ENCODE measurements around the gene DEFB110.

The DEFB110 gene

DNA sequence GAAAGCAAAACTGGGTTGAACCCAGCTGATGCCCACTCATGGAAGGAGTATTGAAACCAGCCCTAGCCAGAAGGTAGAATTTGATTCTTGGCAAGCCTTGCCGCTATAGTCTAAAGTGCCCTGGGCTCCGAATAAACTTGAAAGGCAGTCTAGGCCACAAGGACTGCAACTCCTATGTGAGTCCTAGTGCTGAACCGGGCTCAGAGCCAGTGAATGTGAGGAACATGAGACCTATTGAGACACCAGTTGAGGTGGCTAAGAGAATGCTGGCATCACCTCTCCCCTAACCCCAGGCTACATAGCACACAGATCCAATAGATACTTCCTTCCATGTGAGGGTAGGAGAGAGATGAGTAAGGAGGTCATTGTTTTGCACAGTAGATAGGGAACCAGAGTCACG is 3.5 kb upstream of the DEFB110 start:
- Histone ChIP-seq H3K18ac (ENCODE audit: low read length) (no peak overlapping the region), H3K79me2 (ENCODE audit: control insufficient read depth, insufficient read depth, low read length, poor library complexity) (no peaks in the 10 kb centered on the region), H4K91ac (ENCODE audit: low read depth, low read length) (no peak overlapping the region), H2AK5ac (ENCODE audit: low read length) (no peak overlapping the region), H3K9me3 (ENCODE audit: insufficient read depth, low read depth, low read length) (no peaks in the 10 kb centered on the region), H2BK5ac (ENCODE audit: low read depth, low read length, poor library complexity) (no peak overlapping the region), H3K4me2 (ENCODE audit: low read length) (no peak overlapping the region), H3K23ac (ENCODE audit: low read length) (no peak overlapping the region), H3K9ac (ENCODE audit: low read length) (no peak overlapping the region), H2BK120ac (ENCODE audit: insufficient read depth, low read length, poor library complexity) (no peak overlapping the region), H3K14ac (ENCODE audit: low read length) (no peak overlapping the region), H4K12ac (ENCODE audit: low read depth, low read length) (no peak overlapping the region), H3K27me3 (ENCODE audit: insufficient read depth, low read length) (no peaks in the 10 kb centered on the region), H3K27ac (ENCODE audit: low read depth, low read length) (no peak overlapping the region), H3K4ac (ENCODE audit: low read depth, low read length) (no peak overlapping the region), H2BK12ac (ENCODE audit: low read length) (no peak overlapping the region), H2AFZ (ENCODE audit: insufficient read depth, low read length, poor library complexity) (no peak overlapping the region), H3K36me3 (ENCODE audit: control insufficient read depth in 1 of 2, insufficient read depth in 2 of 2, low read length in 2 of 2) (no peaks in the 10 kb centered on the region), H3K79me1 (ENCODE audit: low read length) (no peaks in the 10 kb centered on the region), H4K8ac (ENCODE audit: low read depth, low read length) (no peak overlapping the region), H3K4me3 (ENCODE audit: low read depth, low read length) (no peak overlapping the region), H3K4me1 (ENCODE audit: control insufficient read depth in 1 of 2, insufficient read depth in 2 of 2, low read length in 2 of 2) (no peaks in the 10 kb centered on the region)
- no peak for DNase-seq
- WGBS (ENCODE audit: extremely low coverage, insufficient coverage, insufficient read length): no CpG with 5 or more reads among the region's 4 CpGs

GRCh38 chr6:50007819-50008218 is 14.0 kb downstream of the DEFB110 start:
- Histone ChIP-seq H3K4me3 (ENCODE audit: low read depth, low read length) (no peak overlapping the region), H3K27me3 (ENCODE audit: insufficient read depth, low read length) (no peaks in the 10 kb centered on the region), H3K4me1 (ENCODE audit: control insufficient read depth in 1 of 2, insufficient read depth in 2 of 2, low read length in 2 of 2) (no peaks in the 10 kb centered on the region), H3K27ac (ENCODE audit: low read depth, low read length) (no peak overlapping the region), H3K79me1 (ENCODE audit: low read length) (no peaks in the 10 kb centered on the region), H4K91ac (ENCODE audit: low read depth, low read length) (no peak overlapping the region), H3K79me2 (ENCODE audit: control insufficient read depth, insufficient read depth, low read length, poor library complexity) (no peaks in the 10 kb centered on the region), H2AK5ac (ENCODE audit: low read length) (no peak overlapping the region), H2BK120ac (ENCODE audit: insufficient read depth, low read length, poor library complexity) (no peak overlapping the region), H4K8ac (ENCODE audit: low read depth, low read length) (no peak overlapping the region), H3K4ac (ENCODE audit: low read depth, low read length) (no peak overlapping the region), H3K9ac (ENCODE audit: low read length) (no peak overlapping the region), H2BK12ac (ENCODE audit: low read length) (no peak overlapping the region), H3K23ac (ENCODE audit: low read length) (no peak overlapping the region), H2AFZ (ENCODE audit: insufficient read depth, low read length, poor library complexity) (no peak overlapping the region), H4K12ac (ENCODE audit: low read depth, low read length) (no peak overlapping the region), H3K4me2 (ENCODE audit: low read length) (no peak overlapping the region), H3K36me3 (ENCODE audit: control insufficient read depth in 1 of 2, insufficient read depth in 2 of 2, low read length in 2 of 2) (no peaks in the 10 kb centered on the region), H3K18ac (ENCODE audit: low read length) (no peak overlapping the region), H2BK5ac (ENCODE audit: low read depth, low read length, poor library complexity) (no peak overlapping the region), H3K9me3 (ENCODE audit: insufficient read depth, low read depth, low read length) (no peaks in the 10 kb centered on the region), H3K14ac (ENCODE audit: low read length) (no peak overlapping the region)
- DNase-seq: no peak
- no CpG with 5 or more reads among the region's 3 CpGs for WGBS (ENCODE audit: extremely low coverage, insufficient coverage, insufficient read length)

GRCh38 chr6:50003139-50003538 is 18.7 kb downstream of the DEFB110 start:
- H2AFZ ChIP-seq (ENCODE audit: insufficient read depth, low read length, poor library complexity): no peak overlapping the region
- no peaks in the 10 kb centered on the region for H3K79me2 ChIP-seq (ENCODE audit: control insufficient read depth, insufficient read depth, low read length, poor library complexity)
- H3K9me3 ChIP-seq (ENCODE audit: insufficient read depth, low read depth, low read length): no peaks in the 10 kb centered on the region
- H4K12ac ChIP-seq (ENCODE audit: low read depth, low read length): no peak overlapping the region
- H4K8ac ChIP-seq (ENCODE audit: low read depth, low read length): no peak overlapping the region
- H3K18ac ChIP-seq (ENCODE audit: low read length): no peak overlapping the region
- no peak overlapping the region for H3K4ac ChIP-seq (ENCODE audit: low read depth, low read length)
- H3K4me1 ChIP-seq (ENCODE audit: control insufficient read depth in 1 of 2, insufficient read depth in 2 of 2, low read length in 2 of 2): no peaks in the 10 kb centered on the region
- no peak overlapping the region for H2BK120ac ChIP-seq (ENCODE audit: insufficient read depth, low read length, poor library complexity)
- no CpG with 5 or more reads among the region's 3 CpGs for WGBS (ENCODE audit: extremely low coverage, insufficient coverage, insufficient read length)
- no peak overlapping the region for H4K91ac ChIP-seq (ENCODE audit: low read depth, low read length)
- no peaks in the 10 kb centered on the region for H3K27me3 ChIP-seq (ENCODE audit: insufficient read depth, low read length)
- no peak overlapping the region for H2AK5ac ChIP-seq (ENCODE audit: low read length)
- no peak overlapping the region for H2BK5ac ChIP-seq (ENCODE audit: low read depth, low read length, poor library complexity)
- no peak for DNase-seq
- no peaks in the 10 kb centered on the region for H3K36me3 ChIP-seq (ENCODE audit: control insufficient read depth in 1 of 2, insufficient read depth in 2 of 2, low read length in 2 of 2)
- no peak overlapping the region for H3K14ac ChIP-seq (ENCODE audit: low read length)
- no peak overlapping the region for H3K4me2 ChIP-seq (ENCODE audit: low read length)
- no peak overlapping the region for H3K4me3 ChIP-seq (ENCODE audit: low read depth, low read length)
- no peak overlapping the region for H3K23ac ChIP-seq (ENCODE audit: low read length)
- H2BK12ac ChIP-seq (ENCODE audit: low read length): no peak overlapping the region
- H3K9ac ChIP-seq (ENCODE audit: low read length): no peak overlapping the region
- no peak overlapping the region for H3K27ac ChIP-seq (ENCODE audit: low read depth, low read length)
- no peaks in the 10 kb centered on the region for H3K79me1 ChIP-seq (ENCODE audit: low read length)

DNA sequence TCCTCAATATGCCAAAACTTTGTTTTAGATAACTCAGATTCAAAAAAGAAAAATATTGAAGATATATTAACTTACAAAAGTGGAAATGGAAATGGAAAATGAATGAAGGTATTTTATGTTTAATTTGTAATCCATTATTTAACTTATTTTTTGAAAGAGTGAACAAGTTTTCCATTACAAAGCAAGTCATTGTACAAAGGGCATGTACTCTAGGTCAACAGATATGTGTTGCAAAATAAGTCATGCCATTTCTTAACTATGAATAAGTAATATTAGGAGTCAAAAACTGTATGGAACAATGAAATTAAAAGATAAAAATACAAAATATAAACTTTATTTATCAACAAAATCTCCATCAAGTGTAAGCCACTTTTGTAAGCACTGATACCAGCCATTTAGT is 26.5 kb downstream of the DEFB110 start:
- H4K91ac ChIP-seq (ENCODE audit: low read depth, low read length): no peak overlapping the region
- no peak overlapping the region for H3K4me2 ChIP-seq (ENCODE audit: low read length)
- no peak overlapping the region for H4K12ac ChIP-seq (ENCODE audit: low read depth, low read length)
- H3K14ac ChIP-seq (ENCODE audit: low read length): no peak overlapping the region
- H2BK5ac ChIP-seq (ENCODE audit: low read depth, low read length, poor library complexity): no peak overlapping the region
- H3K23ac ChIP-seq (ENCODE audit: low read length): no peak overlapping the region
- no peaks in the 10 kb centered on the region for H3K27me3 ChIP-seq (ENCODE audit: insufficient read depth, low read length)
- H2AFZ ChIP-seq (ENCODE audit: insufficient read depth, low read length, poor library complexity): no peak overlapping the region
- no peak overlapping the region for H3K4ac ChIP-seq (ENCODE audit: low read depth, low read length)
- no peaks in the 10 kb centered on the region for H3K79me1 ChIP-seq (ENCODE audit: low read length)
- H2BK120ac ChIP-seq (ENCODE audit: insufficient read depth, low read length, poor library complexity): no peak overlapping the region
- H3K4me1 ChIP-seq (ENCODE audit: control insufficient read depth in 1 of 2, insufficient read depth in 2 of 2, low read length in 2 of 2): no peaks in the 10 kb centered on the region
- no peak overlapping the region for H3K9ac ChIP-seq (ENCODE audit: low read length)
- DNase-seq: no peak
- H3K18ac ChIP-seq (ENCODE audit: low read length): no peak overlapping the region
- H2AK5ac ChIP-seq (ENCODE audit: low read length): no peak overlapping the region
- H4K8ac ChIP-seq (ENCODE audit: low read depth, low read length): no peak overlapping the region
- no peaks in the 10 kb centered on the region for H3K9me3 ChIP-seq (ENCODE audit: insufficient read depth, low read depth, low read length)
- no peaks in the 10 kb centered on the region for H3K79me2 ChIP-seq (ENCODE audit: control insufficient read depth, insufficient read depth, low read length, poor library complexity)
- H3K36me3 ChIP-seq (ENCODE audit: control insufficient read depth in 1 of 2, insufficient read depth in 2 of 2, low read length in 2 of 2): no peaks in the 10 kb centered on the region
- no peak overlapping the region for H3K4me3 ChIP-seq (ENCODE audit: low read depth, low read length)
- no peak overlapping the region for H2BK12ac ChIP-seq (ENCODE audit: low read length)
- no peak overlapping the region for H3K27ac ChIP-seq (ENCODE audit: low read depth, low read length)

- Histone ChIP-seq H4K8ac (ENCODE audit: low read depth, low read length) (no peak overlapping the region), H3K36me3 (ENCODE audit: control insufficient read depth in 1 of 2, insufficient read depth in 2 of 2, low read length in 2 of 2) (no peaks in the 10 kb centered on the region), H2BK12ac (ENCODE audit: low read length) (no peak overlapping the region), H2BK5ac (ENCODE audit: low read depth, low read length, poor library complexity) (no peak overlapping the region), H2AFZ (ENCODE audit: insufficient read depth, low read length, poor library complexity) (no peak overlapping the region), H4K12ac (ENCODE audit: low read depth, low read length) (no peak overlapping the region), H3K9me3 (ENCODE audit: insufficient read depth, low read depth, low read length) (peaks cover 1% of the 10 kb centered on the region), H3K27ac (ENCODE audit: low read depth, low read length) (no peak overlapping the region), H3K79me2 (ENCODE audit: control insufficient read depth, insufficient read depth, low read length, poor library complexity) (no peaks in the 10 kb centered on the region), H4K91ac (ENCODE audit: low read depth, low read length) (no peak overlapping the region), H3K4me1 (ENCODE audit: control insufficient read depth in 1 of 2, insufficient read depth in 2 of 2, low read length in 2 of 2) (no peaks in the 10 kb centered on the region), H3K9ac (ENCODE audit: low read length) (no peak overlapping the region), H2BK120ac (ENCODE audit: insufficient read depth, low read length, poor library complexity) (no peak overlapping the region), H3K18ac (ENCODE audit: low read length) (no peak overlapping the region), H3K79me1 (ENCODE audit: low read length) (no peaks in the 10 kb centered on the region), H3K4ac (ENCODE audit: low read depth, low read length) (no peak overlapping the region), H3K14ac (ENCODE audit: low read length) (no peak overlapping the region), H3K4me3 (ENCODE audit: low read depth, low read length) (no peak overlapping the region), H2AK5ac (ENCODE audit: low read length) (no peak overlapping the region), H3K4me2 (ENCODE audit: low read length) (no peak overlapping the region), H3K27me3 (ENCODE audit: insufficient read depth, low read length) (no peaks in the 10 kb centered on the region), H3K23ac (ENCODE audit: low read length) (no peak overlapping the region)
- no peak for DNase-seq
- WGBS (ENCODE audit: extremely low coverage, insufficient coverage, insufficient read length): no CpG with 5 or more reads among the region's 2 CpGs
Measured at GRCh38 chr6:49988900-49989299, 32.9 kb downstream of the DEFB110 start.

All from trophoblast cell (in vitro differentiated cells and primary cell).